NCI-H510A (cell line): ENCODE results near the gene PDIA2.
"Not testable (repeated sequence)": the region's sequence is repeated elsewhere in the genome, so short reads cannot be mapped to it uniquely, and the experiment has no call there.

Source experiments
- DNase-seq: peaks from one replicate; lab custom pipeline; 2025; lab: John Stamatoyannopoulos, UW

Gene PDIA2, protein sequence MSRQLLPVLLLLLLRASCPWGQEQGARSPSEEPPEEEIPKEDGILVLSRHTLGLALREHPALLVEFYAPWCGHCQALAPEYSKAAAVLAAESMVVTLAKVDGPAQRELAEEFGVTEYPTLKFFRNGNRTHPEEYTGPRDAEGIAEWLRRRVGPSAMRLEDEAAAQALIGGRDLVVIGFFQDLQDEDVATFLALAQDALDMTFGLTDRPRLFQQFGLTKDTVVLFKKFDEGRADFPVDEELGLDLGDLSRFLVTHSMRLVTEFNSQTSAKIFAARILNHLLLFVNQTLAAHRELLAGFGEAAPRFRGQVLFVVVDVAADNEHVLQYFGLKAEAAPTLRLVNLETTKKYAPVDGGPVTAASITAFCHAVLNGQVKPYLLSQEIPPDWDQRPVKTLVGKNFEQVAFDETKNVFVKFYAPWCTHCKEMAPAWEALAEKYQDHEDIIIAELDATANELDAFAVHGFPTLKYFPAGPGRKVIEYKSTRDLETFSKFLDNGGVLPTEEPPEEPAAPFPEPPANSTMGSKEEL

DNA sequence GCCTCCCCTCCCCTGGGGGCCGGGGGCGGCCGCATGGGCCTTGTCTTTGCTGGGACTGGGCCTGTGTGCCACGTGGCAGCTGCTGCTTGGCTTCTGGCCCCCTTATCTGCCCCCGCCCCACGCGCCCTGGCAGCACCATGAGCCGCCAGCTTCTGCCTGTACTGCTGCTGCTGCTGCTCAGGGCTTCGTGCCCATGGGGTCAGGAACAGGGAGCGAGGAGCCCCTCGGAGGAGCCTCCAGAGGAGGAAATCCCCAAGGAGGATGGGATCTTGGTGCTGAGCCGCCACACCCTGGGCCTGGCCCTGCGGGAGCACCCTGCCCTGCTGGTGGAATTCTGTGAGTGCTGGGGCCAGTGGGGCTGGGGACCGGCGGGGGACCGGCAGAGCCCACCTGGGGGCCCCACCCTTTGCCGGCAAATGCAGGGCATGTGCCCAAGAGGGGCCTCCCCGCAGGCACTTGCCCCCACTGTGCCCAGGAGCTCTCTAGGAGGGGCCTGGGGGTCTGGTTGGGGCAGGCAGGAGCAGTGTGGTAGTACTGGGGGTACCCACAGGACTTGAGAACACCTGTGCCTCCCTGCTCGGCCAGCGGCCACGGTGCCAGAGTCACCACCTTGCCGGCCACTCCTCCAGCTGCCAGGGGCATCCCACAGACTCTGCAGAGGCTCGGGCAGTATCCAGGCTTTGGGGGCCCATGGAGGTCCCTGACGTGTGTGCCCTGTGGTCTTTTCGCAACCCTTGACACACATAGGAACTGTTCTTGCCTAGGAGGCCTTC is at the start of gene PDIA2:
Gene PDIA2 (plus strand): TSS at position 132 of the 773 bp plus-strand sequence. CDS start 6 bp downstream, at position 138.
- DNase-seq, result no peak

GRCh38 chr16:234468-235305 is 48.3 kb upstream of the PDIA2 start, which contains the start of gene FAM234A:
FAM234A (plus strand) TSS chr16:234821; CDS start chr16:254414, 19,593 bp downstream.
- peak; percentile 88 for DNase-seq

- DNase-seq, result no peak
These were observed 43.1 kb upstream of the PDIA2 start for GRCh38 chr16:239948-240277.

GRCh38 chr16:240559-240958 is 42.4 kb upstream of the PDIA2 start:
- no peak for DNase-seq

- DNase-seq, result no peak
These were observed 40.7 kb upstream of the PDIA2 start for GRCh38 chr16:242281-242680.

DNA sequence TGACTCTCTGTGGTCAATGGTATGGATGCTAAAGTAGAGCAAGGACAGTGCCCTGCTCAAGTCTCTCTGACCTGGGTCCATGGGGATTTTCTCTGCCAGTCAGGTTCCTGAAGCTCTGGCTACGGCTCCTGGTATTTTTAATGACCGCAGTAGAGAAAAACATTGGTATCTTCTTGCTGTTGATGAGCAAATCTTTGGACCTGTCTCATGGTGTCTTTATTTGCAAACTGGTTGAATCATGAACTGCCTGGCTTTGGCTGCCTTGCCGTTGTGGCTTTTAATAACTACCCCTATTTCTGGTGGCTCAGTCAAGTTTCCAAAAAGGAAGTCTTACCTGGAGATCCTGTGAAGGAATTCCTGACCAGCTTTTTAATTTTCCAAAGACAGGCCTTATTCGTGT is 39.6 kb upstream of the PDIA2 start:
- DNase-seq, result no peak

- no peak for DNase-seq
These were observed 37.9 kb upstream of the PDIA2 start for GRCh38 chr16:245105-245504.

DNA sequence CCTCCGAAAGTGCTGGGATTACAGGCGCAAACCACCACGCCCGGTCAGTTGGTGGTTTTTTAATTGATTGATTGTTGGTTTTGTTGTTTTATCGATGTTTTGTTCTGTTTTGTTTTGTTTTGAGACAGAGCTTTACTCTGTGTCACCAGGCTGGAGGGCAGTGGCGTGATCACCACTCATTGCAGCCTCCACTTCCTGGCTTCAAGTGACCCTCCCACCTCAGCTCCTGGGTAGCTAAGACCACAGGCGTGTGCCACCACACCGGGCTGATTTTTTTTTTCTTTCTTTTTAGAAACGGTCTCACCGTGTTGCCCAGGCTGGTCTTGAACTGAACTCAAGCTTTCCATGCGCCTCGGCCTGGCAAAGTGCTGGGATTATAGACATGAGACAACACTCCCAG is 35.9 kb upstream of the PDIA2 start:
- no peak for DNase-seq

- DNase-seq, result no peak
These were observed 33.5 kb upstream of the PDIA2 start for GRCh38 chr16:249431-249830.

- DNase-seq, result no peak
These were observed 30.3 kb upstream of the PDIA2 start for GRCh38 chr16:252366-253337.

DNA sequence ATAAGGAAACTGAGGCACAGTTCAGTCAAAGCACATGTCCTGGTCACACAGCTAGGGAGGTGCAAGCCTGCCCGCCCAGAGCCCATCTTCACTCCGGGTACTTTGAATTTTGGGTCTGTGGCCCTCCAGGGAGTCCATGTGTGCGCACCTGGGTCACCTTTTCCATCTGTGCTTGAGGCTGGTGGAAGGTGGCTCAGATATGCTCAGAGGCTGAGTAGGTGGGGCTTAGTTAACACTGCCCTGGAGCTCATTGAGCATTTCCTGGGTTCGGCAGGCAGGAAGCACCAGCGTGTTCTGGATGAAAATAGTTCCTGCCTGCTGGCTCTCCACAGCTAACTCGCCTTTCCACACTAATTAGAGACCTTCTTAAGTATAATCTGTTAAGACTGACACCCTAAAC is 29.1 kb upstream of the PDIA2 start:
- no peak for DNase-seq

DNA sequence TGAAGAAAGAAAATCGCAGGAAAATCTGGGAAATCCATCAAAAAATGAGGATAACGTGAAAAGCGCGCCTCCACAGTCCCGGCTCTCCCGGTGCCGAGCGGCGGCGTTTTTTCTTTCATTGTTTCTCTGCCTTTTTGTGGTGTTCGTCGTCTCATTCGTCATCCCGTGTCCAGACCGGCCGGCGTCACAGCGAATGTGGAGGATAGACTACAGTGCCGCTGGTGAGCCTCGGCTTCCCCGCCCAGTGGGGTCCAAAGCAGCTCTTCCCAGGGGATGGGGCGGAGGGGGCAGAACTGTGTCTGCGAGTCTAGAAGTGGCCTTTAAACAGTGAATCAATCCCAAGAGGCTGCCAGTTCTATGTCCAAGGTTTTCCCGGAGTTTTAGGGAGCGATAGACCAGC is 28.5 kb upstream of the PDIA2 start:
- DNase-seq, result no peak

- no peak for DNase-seq
These were observed 27.8 kb upstream of the PDIA2 start for GRCh38 chr16:255183-255582.

DNA sequence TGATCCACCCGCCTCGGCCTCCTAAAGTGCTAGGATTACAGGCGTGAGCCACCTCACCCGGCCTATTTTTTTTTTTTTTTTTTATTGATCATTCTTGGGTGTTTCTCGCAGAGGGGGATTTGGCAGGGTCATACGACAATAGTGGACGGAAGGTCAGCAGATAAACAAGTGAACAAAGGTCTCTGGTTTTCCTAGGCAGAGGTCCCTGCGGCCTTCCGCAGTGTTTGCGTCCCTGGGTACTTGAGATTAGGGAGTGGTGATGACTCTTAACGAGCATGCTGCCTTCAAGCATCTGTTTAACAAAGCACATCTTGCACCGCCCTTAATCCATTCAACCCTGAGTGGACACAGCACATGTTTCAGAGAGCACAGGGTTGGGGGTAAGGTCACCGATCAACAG is 24.9 kb upstream of the PDIA2 start:
- not testable (repeated sequence) for DNase-seq

DNA sequence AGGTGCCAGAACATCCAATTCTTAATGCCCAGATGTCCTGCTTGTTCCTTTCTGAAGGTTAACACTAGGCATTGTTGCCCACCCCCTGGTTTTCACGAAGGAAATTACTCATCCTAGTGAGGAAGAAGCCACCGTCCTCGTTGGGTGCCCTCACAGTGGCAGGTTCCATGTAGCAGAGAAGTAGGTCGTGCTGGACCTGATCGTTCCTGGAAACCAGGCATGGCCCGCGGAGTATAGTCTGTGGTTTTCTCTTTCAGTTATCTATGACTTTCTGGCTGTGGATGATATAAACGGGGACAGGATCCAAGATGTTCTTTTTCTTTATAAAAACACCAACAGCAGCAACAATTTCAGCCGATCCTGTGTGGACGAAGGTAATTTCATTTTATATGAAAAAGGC is 23.7 kb upstream of the PDIA2 start:
- DNase-seq, result no peak

GRCh38 chr16:259814-260253 is 23.1 kb upstream of the PDIA2 start:
- DNase-seq, result no peak

DNA sequence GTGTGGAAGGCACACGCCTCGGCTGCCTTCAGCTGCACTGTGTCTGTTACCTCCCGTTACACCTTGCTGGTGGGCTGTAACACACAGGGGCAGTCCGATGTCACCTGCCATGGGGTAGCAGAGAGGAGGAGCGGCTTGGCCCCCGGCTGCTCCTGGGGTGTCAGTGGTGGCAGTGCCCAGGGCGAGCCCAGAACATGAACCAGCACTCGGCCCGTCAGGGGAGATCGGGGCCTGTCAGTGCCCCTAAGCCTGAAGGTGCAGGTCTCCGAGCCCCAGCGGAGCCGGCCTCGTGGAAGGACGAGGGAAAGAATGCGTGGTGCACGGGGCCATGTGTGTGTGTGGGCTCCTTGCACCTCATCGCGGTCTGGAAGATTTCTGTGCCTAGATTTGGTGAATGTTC is 22.6 kb upstream of the PDIA2 start:
- DNase-seq, result no peak

GRCh38 chr16:261031-261691 is 21.8 kb upstream of the PDIA2 start:
- DNase-seq, result no peak

DNA sequence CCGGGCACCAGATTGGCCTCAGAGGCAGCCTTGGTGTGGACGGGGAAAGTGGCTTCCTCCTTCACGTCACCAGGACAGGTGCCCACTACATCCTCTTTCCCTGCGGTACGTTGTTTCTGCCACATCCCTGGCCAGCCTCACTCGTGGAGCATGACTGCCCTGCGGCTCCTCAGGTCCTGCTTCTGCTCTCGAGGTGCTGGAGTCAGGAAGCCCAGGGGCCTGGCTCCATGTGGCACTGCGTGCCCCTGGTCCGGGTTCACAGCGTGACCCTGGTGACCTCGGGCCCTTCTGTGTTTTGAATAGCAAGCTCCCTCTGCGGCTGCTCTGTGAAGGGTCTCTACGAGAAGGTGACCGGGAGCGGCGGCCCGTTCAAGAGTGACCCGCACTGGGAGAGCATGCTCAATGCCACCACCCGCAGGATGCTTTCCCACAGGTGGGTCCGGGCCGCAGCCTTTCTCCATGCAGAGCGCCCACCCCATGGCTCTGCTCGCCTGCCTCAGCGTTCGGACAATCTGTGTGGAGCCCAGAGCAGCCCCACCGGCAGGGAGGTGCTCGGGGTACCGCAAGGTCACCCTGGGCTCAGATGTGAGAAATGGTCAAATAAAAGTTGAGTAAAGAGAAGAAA is 20.7 kb upstream of the PDIA2 start:
- no peak for DNase-seq
